OCI-LY3 (cell line): Measurements from ENCODE around the gene ACVR1.

Experiments used
- H2AFZ ChIP-seq: fragments of 200-600, 300-600 bp; shearing (Covaris generic); 2 replicates; pipeline ENCODE4 v1.6.0; 2014; ENCODE audit warnings: antibody characterized with exemption, low read depth, low read length
- H3K27ac ChIP-seq: fragments of 200-600, 300-600 bp; sonication (generic); 2 replicates; pipeline ENCODE4 v1.5.1; 2014; ENCODE audit warnings: mild to moderate bottlenecking, low read length, moderate library complexity, mixed read lengths
- H3K27me3 ChIP-seq: fragments of 200-600, 300-600 bp; sonication (generic); 2 replicates; pipeline ENCODE4 v1.6.1; 2014; ENCODE audit warnings: low read depth, low read length, mixed read lengths
- H3K36me3 ChIP-seq: fragments of 200-600, 300-600 bp; sonication (generic); replicated peaks from 2 replicates; pipeline ENCODE3; 2014; ENCODE audit warnings: low read depth, low read length, mixed read lengths
- H3K4me1 ChIP-seq: fragments of 300-600, 200-600 bp; sonication (generic); 2 replicates; pipeline ENCODE4 v1.6.1; 2014; ENCODE audit warnings: low read length, mixed read lengths
- H3K4me2 ChIP-seq: fragments of 200-600, 300-600 bp; sonication (generic); 2 replicates; pipeline ENCODE4 v1.6.1; 2014; ENCODE audit warnings: low read length, mixed read lengths
- H3K4me3 ChIP-seq: fragments of 300-600, 200-600 bp; sonication (generic); 2 replicates; pipeline ENCODE4 v1.5.1; 2014; ENCODE audit warnings: antibody characterized with exemption, mild to moderate bottlenecking, low read length, moderate library complexity
- H3K79me2 ChIP-seq: fragments of 300-600, 200-600 bp; shearing (Covaris generic); 2 replicates; pipeline ENCODE4 v1.6.1; 2014; ENCODE audit warnings: mild to moderate bottlenecking, low read length, mixed read lengths
- H3K9ac ChIP-seq: fragments of 300-600, 200-600 bp; shearing (Covaris generic); 2 replicates; pipeline ENCODE4 v1.6.0; 2014; ENCODE audit warnings: mild to moderate bottlenecking, low read length, moderate library complexity
- H3K9me3 ChIP-seq: fragments of 200-600, 300-600 bp; shearing (Covaris generic); 2 replicates; pipeline ENCODE4 v1.6.1; 2014; ENCODE audit warnings: low read length, mixed read lengths; ENCODE audit not compliant: insufficient read depth
- H4K20me1 ChIP-seq: fragments of 200-600, 300-600 bp; sonication (generic); 2 replicates; pipeline ENCODE4 v1.6.1; 2016; ENCODE audit warnings: low read length, mixed read lengths; ENCODE audit not compliant: insufficient read depth
- EZH2phosphoT487 ChIP-seq: fragments of 200-600 bp; shearing (Covaris generic); IDR thresholded peaks from 2 replicates; pipeline ENCODE4 v1.6.1; 2018; ENCODE audit warnings: antibody characterized with exemption, mixed run types, low read depth
- TF ChIP-seq, protein P1 (sequence below): fragments of 200-600, 300-600 bp; sonication (generic); IDR thresholded peaks from 2 replicates; pipeline ENCODE4 v1.5.1; 2014; ENCODE audit warnings: antibody characterized with exemption, low read length, low read depth

Gene ACVR1

DNA sequence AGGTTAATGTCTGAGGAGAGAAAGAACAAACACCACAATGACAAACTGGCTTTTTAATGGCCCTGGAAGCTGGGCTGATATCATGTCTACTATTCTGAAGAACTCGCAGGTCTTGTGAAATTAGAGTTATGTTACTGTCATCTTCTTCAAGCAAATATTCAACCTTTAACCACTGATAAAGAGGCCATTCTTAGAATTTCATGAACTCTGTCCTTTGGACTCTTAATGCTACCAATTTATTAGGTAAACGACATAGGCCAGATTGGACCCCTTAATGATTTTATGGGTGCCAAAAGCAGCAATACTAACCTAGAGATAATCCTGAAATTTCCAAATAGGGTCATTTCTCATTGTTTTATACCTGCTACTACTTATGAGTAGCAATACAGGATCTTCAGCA lies 138.5 kb downstream of the ACVR1 start:
- Histone ChIP-seq H3K27ac (no peak overlapping the region), H2AFZ (no peak overlapping the region), H3K27me3 (no peaks in the 10 kb centered on the region), H3K9ac (no peak overlapping the region), H3K4me3 (no peak overlapping the region), H4K20me1 (no peaks in the 10 kb centered on the region), H3K4me1 (no peaks in the 10 kb centered on the region), H3K36me3 (peaks cover 2% of the 10 kb centered on the region), H3K79me2 (no peaks in the 10 kb centered on the region), H3K9me3 (no peaks in the 10 kb centered on the region), H3K4me2 (no peak overlapping the region)
- TF ChIP-seq EZH2phosphoT487, result no peak
- TF ChIP-seq, protein P1, sequence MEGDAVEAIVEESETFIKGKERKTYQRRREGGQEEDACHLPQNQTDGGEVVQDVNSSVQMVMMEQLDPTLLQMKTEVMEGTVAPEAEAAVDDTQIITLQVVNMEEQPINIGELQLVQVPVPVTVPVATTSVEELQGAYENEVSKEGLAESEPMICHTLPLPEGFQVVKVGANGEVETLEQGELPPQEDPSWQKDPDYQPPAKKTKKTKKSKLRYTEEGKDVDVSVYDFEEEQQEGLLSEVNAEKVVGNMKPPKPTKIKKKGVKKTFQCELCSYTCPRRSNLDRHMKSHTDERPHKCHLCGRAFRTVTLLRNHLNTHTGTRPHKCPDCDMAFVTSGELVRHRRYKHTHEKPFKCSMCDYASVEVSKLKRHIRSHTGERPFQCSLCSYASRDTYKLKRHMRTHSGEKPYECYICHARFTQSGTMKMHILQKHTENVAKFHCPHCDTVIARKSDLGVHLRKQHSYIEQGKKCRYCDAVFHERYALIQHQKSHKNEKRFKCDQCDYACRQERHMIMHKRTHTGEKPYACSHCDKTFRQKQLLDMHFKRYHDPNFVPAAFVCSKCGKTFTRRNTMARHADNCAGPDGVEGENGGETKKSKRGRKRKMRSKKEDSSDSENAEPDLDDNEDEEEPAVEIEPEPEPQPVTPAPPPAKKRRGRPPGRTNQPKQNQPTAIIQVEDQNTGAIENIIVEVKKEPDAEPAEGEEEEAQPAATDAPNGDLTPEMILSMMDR, result no peak

DNA sequence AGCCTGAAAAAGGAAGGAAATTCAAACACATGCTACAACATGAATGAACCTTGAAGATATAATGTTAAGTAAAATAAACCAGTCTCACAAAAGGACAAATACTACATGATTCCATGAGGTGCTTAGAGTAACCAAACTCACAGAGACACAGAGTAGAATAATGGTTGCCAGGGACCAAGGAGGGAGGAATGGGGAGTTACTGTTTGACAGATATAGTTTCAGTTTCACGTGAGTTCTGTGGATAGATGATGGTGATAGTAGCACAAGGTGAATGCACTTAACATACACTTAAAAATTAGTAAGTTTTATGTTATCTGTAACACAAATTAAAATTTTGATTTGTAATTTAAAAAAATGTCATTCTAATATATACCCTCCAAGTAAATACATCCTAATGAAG lies 140.6 kb downstream of the ACVR1 start:
- Histone ChIP-seq H3K4me1 (no peaks in the 10 kb centered on the region), H3K4me3 (no peak overlapping the region), H3K79me2 (no peaks in the 10 kb centered on the region), H3K4me2 (no peak overlapping the region), H3K9me3 (no peaks in the 10 kb centered on the region), H3K27me3 (no peaks in the 10 kb centered on the region), H3K27ac (no peak overlapping the region), H3K36me3 (peaks cover 2% of the 10 kb centered on the region), H2AFZ (no peak overlapping the region), H4K20me1 (no peaks in the 10 kb centered on the region), H3K9ac (no peak overlapping the region)
- TF ChIP-seq, protein P1, result no peak
- no peak for TF ChIP-seq EZH2phosphoT487

- TF ChIP-seq, protein P1, result no peak
- TF ChIP-seq EZH2phosphoT487, result no peak
- no peaks in the 10 kb centered on the region for H3K27me3 ChIP-seq
Observed at GRCh38 chr2:157733263-157733662, 142.9 kb downstream of the ACVR1 start.

GRCh38 chr2:157732596-157732995 lies 143.5 kb downstream of the ACVR1 start:
- Histone ChIP-seq H3K9ac (no peak overlapping the region), H3K79me2 (no peaks in the 10 kb centered on the region), H4K20me1 (no peaks in the 10 kb centered on the region), H3K36me3 (peaks cover 2% of the 10 kb centered on the region), H3K9me3 (no peaks in the 10 kb centered on the region), H3K27me3 (no peaks in the 10 kb centered on the region), H3K4me1 (no peaks in the 10 kb centered on the region), H3K4me2 (no peak overlapping the region), H3K27ac (no peak overlapping the region), H2AFZ (no peak overlapping the region), H3K4me3 (no peak overlapping the region)
- TF ChIP-seq, protein P1, result no peak
- no peak for TF ChIP-seq EZH2phosphoT487

More at GRCh38 chr2:157733263-157733662, 142.9 kb downstream of the ACVR1 start:
- Histone ChIP-seq H3K4me1 (no peaks in the 10 kb centered on the region), H3K27ac (no peak overlapping the region), H3K9ac (no peak overlapping the region), H4K20me1 (no peaks in the 10 kb centered on the region), H3K4me2 (no peak overlapping the region), H3K9me3 (no peaks in the 10 kb centered on the region), H3K4me3 (no peak overlapping the region), H3K36me3 (peaks cover 2% of the 10 kb centered on the region), H2AFZ (no peak overlapping the region), H3K79me2 (no peaks in the 10 kb centered on the region)
